WERI-Rb-1 (cell line): Measurements from ENCODE around the gene SLCO1A2.
"Not testable (repeated sequence)": the region's sequence is repeated elsewhere in the genome, so short reads cannot be mapped to it uniquely, and the experiment has no call there.

Experiments
- DNase-seq: peaks from one replicate; pipeline ENCODE4 v3.0.0-alpha.2; 2020
- H3K27ac ChIP-seq: fragments of 250-450 bp; sonication (Bioruptor Pico); 2 replicates; pipeline ENCODE4 v1.5.1; 2020; ENCODE audit warnings: mild to moderate bottlenecking, moderate library complexity
- H3K27me3 ChIP-seq: fragments of 250-450 bp; sonication (Bioruptor Pico); 2 replicates; pipeline ENCODE4 v1.5.1; 2021; ENCODE audit warnings: mild to moderate bottlenecking, low read depth, moderate library complexity; ENCODE audit not compliant: insufficient read depth, severe bottlenecking
- H3K36me3 ChIP-seq: fragments of 250-450 bp; sonication (Bioruptor Pico); 2 replicates; pipeline ENCODE4 v1.5.1; 2020; ENCODE audit warnings: mild to moderate bottlenecking, moderate library complexity
- H3K4me3 ChIP-seq: 2 replicates; pipeline ENCODE4 v1.5.1; 2011; ENCODE audit warnings: low read depth, mild to moderate bottlenecking, control low read depth, low read length
- H3K9me3 ChIP-seq: fragments of 250-450 bp; sonication (Bioruptor Pico); 2 replicates; pipeline ENCODE4 v1.5.1; 2021; ENCODE audit warnings: mild to moderate bottlenecking, moderate library complexity; ENCODE audit not compliant: severe bottlenecking
- TF ChIP-seq, protein P1 (sequence below): IDR thresholded peaks from 2 replicates; pipeline ENCODE4 v1.5.1; 2011; ENCODE audit warnings: low read depth, mild to moderate bottlenecking, control low read depth, inconsistent platforms, low read length

SLCO1A2 gene

DNA sequence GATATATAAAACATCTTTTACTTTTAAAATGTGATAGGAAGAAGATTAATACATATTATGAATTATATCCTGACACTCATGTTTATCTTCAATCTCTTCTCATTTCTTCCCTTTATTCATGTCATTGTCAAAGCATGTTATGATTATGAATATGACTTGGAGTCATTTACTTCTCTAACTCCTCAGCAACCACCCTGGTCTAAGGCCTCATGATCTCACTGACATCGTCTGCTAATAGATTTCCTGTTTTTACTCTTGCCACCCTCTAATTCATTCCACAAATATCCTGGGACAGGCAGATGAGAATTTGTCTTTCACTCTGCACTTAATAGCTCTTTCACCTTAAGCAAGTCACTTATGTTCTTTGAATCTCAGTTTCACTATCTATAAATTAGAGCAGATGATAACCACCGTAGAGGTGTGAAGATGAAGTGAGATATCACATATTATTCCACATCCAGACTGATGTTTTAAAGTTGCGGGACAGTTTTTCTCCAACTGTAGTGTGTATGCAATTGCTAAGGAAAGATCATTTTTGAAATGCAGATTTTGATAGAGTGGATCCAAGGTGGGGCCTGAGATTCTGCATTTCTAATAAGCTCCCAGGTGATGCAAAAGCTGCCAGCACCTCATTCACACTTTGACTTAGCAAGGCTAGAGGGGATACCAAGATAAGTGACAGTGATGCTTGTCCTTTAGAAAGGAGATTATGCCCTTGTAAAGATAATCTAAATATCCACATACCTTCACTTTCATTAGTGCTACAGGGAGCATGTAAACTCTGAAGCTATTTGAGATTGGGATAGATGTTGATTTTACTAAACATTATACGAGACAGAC is 34.6 kb upstream of the SLCO1A2 start:
- no peak overlapping the region for H3K27ac ChIP-seq
- DNase-seq = no peak
- H3K4me3 ChIP-seq = no peak overlapping the region
- TF ChIP-seq, protein P1, sequence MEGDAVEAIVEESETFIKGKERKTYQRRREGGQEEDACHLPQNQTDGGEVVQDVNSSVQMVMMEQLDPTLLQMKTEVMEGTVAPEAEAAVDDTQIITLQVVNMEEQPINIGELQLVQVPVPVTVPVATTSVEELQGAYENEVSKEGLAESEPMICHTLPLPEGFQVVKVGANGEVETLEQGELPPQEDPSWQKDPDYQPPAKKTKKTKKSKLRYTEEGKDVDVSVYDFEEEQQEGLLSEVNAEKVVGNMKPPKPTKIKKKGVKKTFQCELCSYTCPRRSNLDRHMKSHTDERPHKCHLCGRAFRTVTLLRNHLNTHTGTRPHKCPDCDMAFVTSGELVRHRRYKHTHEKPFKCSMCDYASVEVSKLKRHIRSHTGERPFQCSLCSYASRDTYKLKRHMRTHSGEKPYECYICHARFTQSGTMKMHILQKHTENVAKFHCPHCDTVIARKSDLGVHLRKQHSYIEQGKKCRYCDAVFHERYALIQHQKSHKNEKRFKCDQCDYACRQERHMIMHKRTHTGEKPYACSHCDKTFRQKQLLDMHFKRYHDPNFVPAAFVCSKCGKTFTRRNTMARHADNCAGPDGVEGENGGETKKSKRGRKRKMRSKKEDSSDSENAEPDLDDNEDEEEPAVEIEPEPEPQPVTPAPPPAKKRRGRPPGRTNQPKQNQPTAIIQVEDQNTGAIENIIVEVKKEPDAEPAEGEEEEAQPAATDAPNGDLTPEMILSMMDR = no peak
- H3K27me3 ChIP-seq = no peaks in the 10 kb centered on the region
- no peaks in the 10 kb centered on the region for H3K36me3 ChIP-seq
- no peaks in the 10 kb centered on the region for H3K9me3 ChIP-seq

DNA sequence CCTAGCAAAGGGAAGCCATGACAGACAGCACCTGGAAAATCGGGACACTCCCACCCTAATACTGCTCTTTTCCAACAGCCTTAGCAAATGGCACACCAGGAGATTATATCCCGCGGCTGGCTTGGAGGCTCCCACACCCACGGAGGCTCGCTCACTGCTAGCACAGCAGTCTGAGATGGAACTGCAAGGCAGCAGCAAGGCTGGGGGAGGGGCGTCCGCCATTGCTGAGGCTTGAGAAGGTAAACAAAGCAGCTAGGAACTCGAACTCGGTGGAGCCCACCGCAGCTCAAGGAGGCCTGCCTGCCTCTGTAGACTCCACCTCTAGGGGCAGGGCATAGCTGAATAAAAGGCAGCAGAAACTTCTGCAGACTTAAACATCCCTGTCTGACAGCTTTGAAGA is 25.9 kb upstream of the SLCO1A2 start:
- DNase-seq, H3K9me3 ChIP-seq, H3K27ac ChIP-seq, H3K36me3 ChIP-seq, H3K4me3 ChIP-seq, H3K27me3 ChIP-seq: not testable (repeated sequence)

DNA sequence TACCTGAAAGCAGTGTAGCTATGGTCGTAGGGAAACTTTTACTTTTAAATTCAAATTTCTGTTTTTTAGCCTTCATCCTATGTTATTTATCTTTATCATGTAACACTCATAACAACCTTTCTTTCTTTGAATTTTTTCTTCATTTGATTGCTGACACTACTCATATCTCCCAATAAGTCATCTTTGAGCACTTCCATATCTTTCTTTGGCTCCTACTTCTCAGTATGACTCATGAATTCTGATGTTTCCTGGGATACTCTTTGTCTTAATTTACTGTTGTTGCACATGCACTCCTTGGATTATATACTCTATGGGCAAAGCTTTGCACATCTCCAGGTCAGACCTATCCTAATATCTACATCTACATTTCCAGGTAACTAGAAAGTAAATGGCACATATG is 19.9 kb upstream of the SLCO1A2 start:
- no peak for DNase-seq
- TF ChIP-seq, protein P1 = no peak
- Histone ChIP-seq H3K4me3 (no peak overlapping the region), H3K27ac (no peak overlapping the region), H3K9me3 (no peaks in the 10 kb centered on the region), H3K27me3 (no peaks in the 10 kb centered on the region), H3K36me3 (no peaks in the 10 kb centered on the region)

DNA sequence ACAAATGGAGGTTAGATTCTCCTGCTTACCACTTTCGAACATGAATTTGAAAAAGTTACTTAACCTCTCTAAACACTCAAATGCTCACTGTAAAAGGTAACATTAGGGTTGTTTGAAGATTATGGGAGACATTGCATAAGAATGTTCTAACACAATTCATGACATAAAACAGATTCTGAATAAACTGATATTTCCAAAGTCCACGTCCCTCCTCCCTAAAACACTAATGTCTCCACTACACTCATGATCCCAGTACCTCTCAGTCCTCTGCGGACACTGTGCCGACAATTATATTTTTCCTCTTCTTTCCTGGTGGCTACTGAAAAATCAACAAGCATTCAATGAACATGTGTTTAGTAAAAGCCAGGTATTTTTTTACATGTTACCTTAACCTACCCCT is 19.2 kb upstream of the SLCO1A2 start:
- no peaks in the 10 kb centered on the region for H3K36me3 ChIP-seq
- no peak overlapping the region for H3K4me3 ChIP-seq
- H3K27me3 ChIP-seq = no peaks in the 10 kb centered on the region
- TF ChIP-seq, protein P1 = no peak
- H3K27ac ChIP-seq = no peak overlapping the region
- DNase-seq = no peak
- no peaks in the 10 kb centered on the region for H3K9me3 ChIP-seq

DNA sequence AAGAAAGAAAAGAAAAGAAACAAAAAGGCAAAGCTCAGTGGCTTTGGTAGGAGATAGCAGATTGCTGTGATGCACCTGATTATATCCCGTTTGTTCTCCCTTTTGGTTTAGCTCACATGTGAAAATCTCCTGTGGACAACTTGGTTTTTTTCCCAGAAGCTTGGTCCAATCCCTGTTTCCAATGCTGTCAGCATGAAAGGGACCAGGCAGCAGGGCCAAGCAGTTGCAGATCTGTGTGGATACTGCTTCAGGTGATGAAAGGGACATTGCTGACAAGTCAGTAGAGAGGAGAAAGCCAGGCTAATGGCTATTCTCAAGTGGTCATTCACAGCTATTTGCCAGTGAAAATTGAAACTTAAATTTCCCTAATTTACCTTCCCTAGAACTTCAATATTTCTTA is 18.8 kb upstream of the SLCO1A2 start:
- Histone ChIP-seq H3K9me3 (no peaks in the 10 kb centered on the region), H3K4me3 (no peak overlapping the region), H3K36me3 (no peaks in the 10 kb centered on the region), H3K27me3 (no peaks in the 10 kb centered on the region), H3K27ac (no peak overlapping the region)
- no peak for DNase-seq
- TF ChIP-seq, protein P1 = no peak

DNA sequence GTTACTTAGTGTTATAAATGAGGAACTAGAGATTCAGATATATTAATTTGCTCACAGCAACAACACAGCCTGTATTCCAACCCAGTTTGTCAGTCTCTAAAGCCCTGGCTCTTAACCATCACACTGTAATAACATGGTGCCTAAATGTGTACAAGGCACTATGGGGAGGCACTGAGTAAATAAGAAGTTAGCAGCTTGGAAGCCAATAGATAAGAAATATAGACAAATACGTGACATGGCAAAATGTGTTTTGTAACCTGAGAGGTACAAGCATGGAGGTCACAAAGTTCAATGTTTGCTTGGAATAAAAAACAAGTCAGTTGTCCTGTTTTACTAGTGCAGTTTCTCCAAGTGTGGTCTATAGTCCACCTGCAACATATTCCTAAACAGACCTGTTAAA is 16.3 kb upstream of the SLCO1A2 start:
- Histone ChIP-seq H3K9me3 (no peaks in the 10 kb centered on the region), H3K36me3 (no peaks in the 10 kb centered on the region), H3K4me3 (no peak overlapping the region), H3K27me3 (no peaks in the 10 kb centered on the region), H3K27ac (no peak overlapping the region)
- no peak for DNase-seq
- TF ChIP-seq, protein P1 = no peak
